Smooth muscle cell (in vitro differentiated cells): ENCODE data around the gene TMEM131L. TPM values are rescaled to one million over a fixed set of nuclear protein-coding genes. Genes with fewer than 3 reads are reported as not detected.

Source experiments
- DNase-seq: peaks from one replicate; lab custom pipeline; 2025; ENCODE audit not compliant: unreplicated experiment; lab: John Stamatoyannopoulos, UW
- H2AFZ ChIP-seq: fragments of 200-600 bp; sonication (generic); 2 replicates; pipeline ENCODE4 v1.6.0; 2016; ENCODE audit warnings: antibody characterized with exemption, low read depth, mild to moderate bottlenecking
- H3F3A ChIP-seq: fragments of 200-600 bp; sonication (generic); 2 replicates; pipeline ENCODE4 v1.6.0; 2017; ENCODE audit warnings: antibody characterized with exemption, low read depth
- H3K27ac ChIP-seq: fragments of 200-600 bp; sonication (generic); 2 replicates; pipeline ENCODE4 v1.5.1; 2016; ENCODE audit warnings: low read depth, mild to moderate bottlenecking
- H3K27me3 ChIP-seq: fragments of 200-600 bp; sonication (generic); 2 replicates; pipeline ENCODE4 v1.6.1; 2016; ENCODE audit warnings: low read depth, mild to moderate bottlenecking
- H3K36me3 ChIP-seq: fragments of 200-600 bp; sonication (generic); 2 replicates; pipeline ENCODE4 v1.5.1; 2016; ENCODE audit warnings: low read depth
- H3K4me1 ChIP-seq: fragments of 200-600 bp; sonication (generic); 2 replicates; pipeline ENCODE4 v1.5.1; 2016; ENCODE audit warnings: low read depth
- H3K4me2 ChIP-seq: fragments of 200-600 bp; sonication (generic); 2 replicates; pipeline ENCODE4 v1.6.0; 2016; ENCODE audit warnings: mild to moderate bottlenecking
- H3K4me3 ChIP-seq: fragments of 200-600 bp; sonication (generic); 2 replicates; pipeline ENCODE4 v1.5.1; 2016; ENCODE audit warnings: mild to moderate bottlenecking
- H3K79me2 ChIP-seq: fragments of 200-600 bp; sonication (generic); 2 replicates; pipeline ENCODE4 v1.6.0; 2016; ENCODE audit warnings: low read depth, mild to moderate bottlenecking
- H3K9ac ChIP-seq: fragments of 200-600 bp; sonication (generic); 2 replicates; pipeline ENCODE4 v1.6.0; 2016; ENCODE audit warnings: low read depth
- H3K9me3 ChIP-seq: fragments of 200-600 bp; sonication (generic); replicated peaks from 2 replicates; pipeline ENCODE4 v1.5.1; 2016; ENCODE audit warnings: low read depth
- H4K20me1 ChIP-seq: fragments of 200-600 bp; sonication (generic); 2 replicates; pipeline ENCODE4 v1.6.0; 2016; ENCODE audit warnings: low read depth
- CTCF ChIP-seq: fragments of 200-600 bp; sonication (generic); IDR thresholded peaks from 2 replicates; pipeline ENCODE4 v1.5.1; 2017; ENCODE audit warnings: borderline replicate concordance, mild to moderate bottlenecking, antibody characterized with exemption; ENCODE audit not compliant: insufficient read depth, poor library complexity, severe bottlenecking
- WGBS: methylation state at CpG from one replicate; pipeline ENCODE4 v1.1.7; 2016; ENCODE audit warnings: low lambda C conversion rate; 5-methylcytosine and 5-hydroxymethylcytosine counted together
- polyA plus RNA-seq: library from polyadenylated mRNA; unstranded; fragments of >200 nt; fragmentation: Nextera tagmentation; extraction: Ambion mirVana; gene quantifications from 2 replicates; pipeline ENCODE4 v1.2.1, GENCODE V29; 2016
- total RNA-seq: library from RNA; depleted of rRNA; stranded (reverse); fragments of >200 nt; gene quantifications from 2 replicates; pipeline ENCODE4 v1.2.3, GENCODE V29; 2014

The TMEM131L gene
- total and polyA plus RNA-seq, 2 experiments from 2014 or later: 4.3 to 6.7 TPM

GRCh38 chr4:153509724-153510123 lies 43.6 kb downstream of the TMEM131L start:
- Histone ChIP-seq H3K27me3 (no peaks in the 10 kb centered on the region), H3K4me1 (peaks cover 11% of the 10 kb centered on the region), H3K36me3 (no peaks in the 10 kb centered on the region), H3K9me3 (no peaks in the 10 kb centered on the region), H4K20me1 (no peaks in the 10 kb centered on the region), H3K9ac (no peak overlapping the region), H3F3A (no peaks in the 10 kb centered on the region), H2AFZ (no peak overlapping the region), H3K79me2 (no peaks in the 10 kb centered on the region), H3K27ac (no peak overlapping the region), H3K4me3 (no peak overlapping the region), H3K4me2 (no peak overlapping the region)
- WGBS: 92% methylated on average over 5 of the region's 5 CpGs
- TF ChIP-seq CTCF: no peak
- DNase-seq: no peak

GRCh38 chr4:153510252-153511001 lies 44.3 kb downstream of the TMEM131L start:
- Histone ChIP-seq H4K20me1 (no peaks in the 10 kb centered on the region), H3K4me1 (peaks cover 11% of the 10 kb centered on the region), H2AFZ (no peak overlapping the region), H3K27ac (no peak overlapping the region), H3F3A (no peaks in the 10 kb centered on the region), H3K36me3 (no peaks in the 10 kb centered on the region), H3K9ac (no peak overlapping the region), H3K4me2 (no peak overlapping the region), H3K79me2 (no peaks in the 10 kb centered on the region), H3K4me3 (no peak overlapping the region), H3K9me3 (no peaks in the 10 kb centered on the region), H3K27me3 (no peaks in the 10 kb centered on the region)
- no peak for TF ChIP-seq CTCF
- DNase-seq: no peak
- WGBS: 92% methylated on average over 7 of the region's 7 CpGs

GRCh38 chr4:153511104-153511503 lies 44.9 kb downstream of the TMEM131L start:
- no peak overlapping the region for H3K4me2 ChIP-seq
- no peaks in the 10 kb centered on the region for H3K27me3 ChIP-seq
- H3K4me3 ChIP-seq: no peak overlapping the region
- no peaks in the 10 kb centered on the region for H3K9me3 ChIP-seq
- H3F3A ChIP-seq: no peaks in the 10 kb centered on the region
- TF ChIP-seq CTCF: no peak
- DNase-seq: no peak
- H3K36me3 ChIP-seq: no peaks in the 10 kb centered on the region
- WGBS: 97% methylated on average over 6 of the region's 6 CpGs
- no peak overlapping the region for H2AFZ ChIP-seq
- no peaks in the 10 kb centered on the region for H3K79me2 ChIP-seq
- no peak overlapping the region for H3K27ac ChIP-seq
- no peak overlapping the region for H3K9ac ChIP-seq
- peaks cover 11% of the 10 kb centered on the region for H3K4me1 ChIP-seq
- no peaks in the 10 kb centered on the region for H4K20me1 ChIP-seq

- Histone ChIP-seq H3K79me2 (no peaks in the 10 kb centered on the region), H3F3A (no peaks in the 10 kb centered on the region), H3K4me1 (peaks cover 11% of the 10 kb centered on the region), H3K27me3 (no peaks in the 10 kb centered on the region), H3K9me3 (no peaks in the 10 kb centered on the region), H4K20me1 (no peaks in the 10 kb centered on the region), H3K4me3 (no peak overlapping the region), H3K36me3 (no peaks in the 10 kb centered on the region), H3K9ac (no peak overlapping the region), H2AFZ (no peak overlapping the region), H3K27ac (no peak overlapping the region), H3K4me2 (no peak overlapping the region)
- WGBS: 55% methylated on average over 7 of the region's 7 CpGs
- DNase-seq: no peak
- no peak for TF ChIP-seq CTCF
Measured at GRCh38 chr4:153512162-153512852, 46.1 kb downstream of the TMEM131L start.
